ENCODE data around the gene CUEDC1. TPM values are rescaled to one million over a fixed set of nuclear protein-coding genes. Genes with fewer than 3 reads are reported as not detected.
"Not testable (repeated sequence)": the region's sequence is repeated elsewhere in the genome, so short reads cannot be mapped to it uniquely, and the experiment has no call there.

The CUEDC1 gene
- total RNA-seq, 4 donors from 2014 or later, result 31.2 to 43.9 (median 34.3) TPM

- in situ Hi-C loops (cut with MboI; ENCODE audit: low sequenced_read_pairs in 4 of 4), result no loop called here
- ATAC-seq (no peak), DNase-seq (no peak)
Measured at GRCh38 chr17:57959929-57960328, 4.7 kb upstream of the CUEDC1 start.

GRCh38 chr17:57958391-57958790 is 3.2 kb upstream of the CUEDC1 start:
- H3K9me3 ChIP-seq; H3K36me3 ChIP-seq; H3K27ac ChIP-seq; ATAC-seq; intact Hi-C loops (cut with DNase I; ENCODE audit: low total_unique reads); H3K27me3 ChIP-seq; DNase-seq; H3K4me3 ChIP-seq; in situ Hi-C loops (cut with MboI; ENCODE audit: low sequenced_read_pairs in 4 of 4): not testable (repeated sequence)
- peaks cover 25 to 29% of the 10 kb centered on the region in 2 donors for H3K4me1 ChIP-seq

More at GRCh38 chr17:57959929-57960328, 4.7 kb upstream of the CUEDC1 start:
- TF ChIP-seq, protein P1, sequence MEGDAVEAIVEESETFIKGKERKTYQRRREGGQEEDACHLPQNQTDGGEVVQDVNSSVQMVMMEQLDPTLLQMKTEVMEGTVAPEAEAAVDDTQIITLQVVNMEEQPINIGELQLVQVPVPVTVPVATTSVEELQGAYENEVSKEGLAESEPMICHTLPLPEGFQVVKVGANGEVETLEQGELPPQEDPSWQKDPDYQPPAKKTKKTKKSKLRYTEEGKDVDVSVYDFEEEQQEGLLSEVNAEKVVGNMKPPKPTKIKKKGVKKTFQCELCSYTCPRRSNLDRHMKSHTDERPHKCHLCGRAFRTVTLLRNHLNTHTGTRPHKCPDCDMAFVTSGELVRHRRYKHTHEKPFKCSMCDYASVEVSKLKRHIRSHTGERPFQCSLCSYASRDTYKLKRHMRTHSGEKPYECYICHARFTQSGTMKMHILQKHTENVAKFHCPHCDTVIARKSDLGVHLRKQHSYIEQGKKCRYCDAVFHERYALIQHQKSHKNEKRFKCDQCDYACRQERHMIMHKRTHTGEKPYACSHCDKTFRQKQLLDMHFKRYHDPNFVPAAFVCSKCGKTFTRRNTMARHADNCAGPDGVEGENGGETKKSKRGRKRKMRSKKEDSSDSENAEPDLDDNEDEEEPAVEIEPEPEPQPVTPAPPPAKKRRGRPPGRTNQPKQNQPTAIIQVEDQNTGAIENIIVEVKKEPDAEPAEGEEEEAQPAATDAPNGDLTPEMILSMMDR (IDR thresholded peaks at IDR 0.05 in 4 of 5, conservative IDR thresholded peaks at IDR 0.05 in 1 of 5), result no peak
- no peak for TF ChIP-seq POLR2A (IDR thresholded peaks at IDR 0.05)
- H3K4me1 ChIP-seq, result peaks cover 15 to 18% of the 10 kb centered on the region in 2 donors
- no peak overlapping the region for H3K27ac ChIP-seq
- no peaks in the 10 kb centered on the region for H3K9me3 ChIP-seq
- no peaks in the 10 kb centered on the region for H3K27me3 ChIP-seq
- H3K36me3 ChIP-seq, result no peaks in the 10 kb centered on the region
- intact Hi-C loops (cut with DNase I; ENCODE audit: low total_unique reads), result no loop called here
- H3K4me3 ChIP-seq, result no peak overlapping the region

- no peaks in the 10 kb centered on the region for H3K9me3 ChIP-seq
- H3K27ac ChIP-seq, result no peak overlapping the region
- no peaks in the 10 kb centered on the region for H3K27me3 ChIP-seq
- no peaks in the 10 kb centered on the region for H3K36me3 ChIP-seq
- in situ Hi-C loops (cut with MboI; ENCODE audit: low sequenced_read_pairs in 4 of 4) (no loop called here), intact Hi-C loops (cut with DNase I; ENCODE audit: low total_unique reads) (no loop called here)
- no peak for ATAC-seq
- H3K4me1 ChIP-seq, result peaks cover 30 to 34% of the 10 kb centered on the region in 2 donors
- H3K4me3 ChIP-seq, result no peak overlapping the region
- TF ChIP-seq, protein P1 (IDR thresholded peaks at IDR 0.05 in 4 of 5, conservative IDR thresholded peaks at IDR 0.05 in 1 of 5), result no peak
- no peak for TF ChIP-seq POLR2A (IDR thresholded peaks at IDR 0.05)
- DNase-seq, result no peak
Measured at GRCh38 chr17:57957886-57958285, 2.7 kb upstream of the CUEDC1 start.

DNA sequence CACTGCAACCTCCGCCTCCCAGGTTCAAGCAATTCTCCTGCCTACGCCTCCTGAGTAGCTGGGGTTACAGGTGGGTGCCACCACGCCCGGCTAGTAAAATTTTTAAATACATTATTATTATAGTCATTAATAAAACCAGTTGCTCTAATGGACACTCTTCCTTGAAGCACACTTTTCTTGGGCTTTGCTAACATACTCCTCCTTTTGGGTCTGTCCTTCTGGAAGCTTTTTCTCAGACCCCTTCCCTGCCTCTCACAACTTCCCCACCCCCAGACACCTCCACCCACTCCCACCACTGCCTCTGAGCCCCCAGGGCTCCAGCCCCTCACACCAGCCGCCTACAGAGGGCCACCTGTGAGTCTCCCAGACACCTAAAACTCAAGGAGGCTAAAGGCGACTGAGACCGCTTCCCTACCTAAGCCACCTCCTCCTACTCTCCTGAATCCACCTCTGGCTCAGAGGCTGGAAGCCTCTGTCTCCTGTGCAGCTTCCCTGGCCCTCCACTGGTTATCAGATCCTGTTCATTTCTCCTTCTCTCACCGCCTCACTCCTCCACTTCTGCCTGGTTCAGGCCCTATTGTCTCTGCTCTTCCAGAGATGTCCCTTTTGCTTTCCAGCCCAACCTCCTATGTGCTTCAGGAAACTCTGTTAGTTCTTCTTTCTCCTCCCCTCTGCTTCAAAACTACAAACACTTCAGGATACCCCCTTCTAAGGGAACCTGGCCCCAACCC is 2.1 kb upstream of the CUEDC1 start:
- no peak for DNase-seq
- TF ChIP-seq, protein P1 (IDR thresholded peaks at IDR 0.05 in 4 of 5, conservative IDR thresholded peaks at IDR 0.05 in 1 of 5), result no peak
- no peak for TF ChIP-seq POLR2A (IDR thresholded peaks at IDR 0.05)
- H3K36me3 ChIP-seq, result no peaks in the 10 kb centered on the region
- intact Hi-C loops (cut with DNase I; ENCODE audit: low total_unique reads) (no loop called here), in situ Hi-C loops (cut with MboI; ENCODE audit: low sequenced_read_pairs in 4 of 4) (no loop called here)
- peak overlapping the region in 3 of 4 donors; percentile 25 to 83 (median 29) for H3K27ac ChIP-seq
- ATAC-seq, result no peak
- H3K4me1 ChIP-seq, result peaks cover 36 to 40% of the 10 kb centered on the region in 2 donors
- no peak overlapping the region for H3K4me3 ChIP-seq
- H3K9me3 ChIP-seq, result no peaks in the 10 kb centered on the region
- H3K27me3 ChIP-seq, result no peaks in the 10 kb centered on the region

- DNase-seq, result no peak
- Histone ChIP-seq H3K4me1 (peaks cover 42 to 48% of the 10 kb centered on the region in 2 donors), H3K36me3 (no peaks in the 10 kb centered on the region), H3K27me3 (no peaks in the 10 kb centered on the region), H3K4me3 (no peak overlapping the region), H3K27ac (peak overlapping the region; percentile 82 to 90 (median 86)), H3K9me3 (no peaks in the 10 kb centered on the region)
- intact Hi-C loops (cut with DNase I; ENCODE audit: low total_unique reads), result no loop called here
- in situ Hi-C loops (cut with MboI; ENCODE audit: low sequenced_read_pairs in 4 of 4), result no loop called here
- TF ChIP-seq, protein P1 (IDR thresholded peaks at IDR 0.05 in 4 of 5, conservative IDR thresholded peaks at IDR 0.05 in 1 of 5), result no peak
- no peak for TF ChIP-seq POLR2A (IDR thresholded peaks at IDR 0.05)
- ATAC-seq, result no peak
Measured at GRCh38 chr17:57956291-57957119, 1.3 kb upstream of the CUEDC1 start.
